Measurements from ENCODE around the gene FABP3. TPM values are rescaled to one million over a fixed set of nuclear protein-coding genes. Genes with fewer than 3 reads are reported as not detected.

Gene FABP3
- total and polyA plus RNA-seq, 2 of the 13 experiments (the other 11 are each of a cell fraction or from before 2014, with no cell fraction given): 0.21 to 0.24 TPM

- TF ChIP-seq, protein P1, sequence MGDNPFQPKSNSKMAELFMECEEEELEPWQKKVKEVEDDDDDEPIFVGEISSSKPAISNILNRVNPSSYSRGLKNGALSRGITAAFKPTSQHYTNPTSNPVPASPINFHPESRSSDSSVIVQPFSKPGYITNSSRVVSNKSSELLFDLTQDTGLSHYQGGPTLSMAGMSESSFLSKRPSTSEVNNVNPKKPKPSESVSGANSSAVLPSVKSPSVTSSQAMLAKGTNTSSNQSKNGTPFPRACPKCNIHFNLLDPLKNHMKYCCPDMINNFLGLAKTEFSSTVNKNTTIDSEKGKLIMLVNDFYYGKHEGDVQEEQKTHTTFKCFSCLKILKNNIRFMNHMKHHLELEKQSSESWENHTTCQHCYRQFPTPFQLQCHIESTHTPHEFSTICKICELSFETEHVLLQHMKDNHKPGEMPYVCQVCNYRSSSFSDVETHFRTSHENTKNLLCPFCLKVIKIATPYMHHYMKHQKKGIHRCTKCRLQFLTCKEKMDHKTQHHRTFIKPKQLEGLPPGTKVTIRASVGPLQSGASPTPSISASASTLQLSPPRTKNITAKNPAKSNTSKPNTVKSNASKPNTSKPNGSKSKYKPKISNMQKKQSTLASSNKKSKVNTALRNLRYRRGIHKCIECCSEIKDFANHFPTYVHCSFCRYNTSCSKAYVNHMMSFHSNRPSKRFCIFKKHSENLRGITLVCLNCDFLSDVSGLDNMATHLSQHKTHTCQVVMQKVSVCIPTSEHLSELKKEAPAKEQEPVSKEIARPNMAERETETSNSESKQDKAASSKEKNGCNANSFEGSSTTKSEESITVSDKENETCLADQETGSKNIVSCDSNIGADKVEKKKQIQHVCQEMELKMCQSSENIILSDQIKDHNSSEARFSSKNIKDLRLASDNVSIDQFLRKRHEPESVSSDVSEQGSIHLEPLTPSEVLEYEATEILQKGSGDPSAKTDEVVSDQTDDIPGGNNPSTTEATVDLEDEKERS (CRISPR knock-in tag; IDR thresholded peaks at IDR 0.05): no peak
Measured at GRCh38 chr1:31397360-31398095, 24.7 kb upstream of the FABP3 start (continued).

DNA sequence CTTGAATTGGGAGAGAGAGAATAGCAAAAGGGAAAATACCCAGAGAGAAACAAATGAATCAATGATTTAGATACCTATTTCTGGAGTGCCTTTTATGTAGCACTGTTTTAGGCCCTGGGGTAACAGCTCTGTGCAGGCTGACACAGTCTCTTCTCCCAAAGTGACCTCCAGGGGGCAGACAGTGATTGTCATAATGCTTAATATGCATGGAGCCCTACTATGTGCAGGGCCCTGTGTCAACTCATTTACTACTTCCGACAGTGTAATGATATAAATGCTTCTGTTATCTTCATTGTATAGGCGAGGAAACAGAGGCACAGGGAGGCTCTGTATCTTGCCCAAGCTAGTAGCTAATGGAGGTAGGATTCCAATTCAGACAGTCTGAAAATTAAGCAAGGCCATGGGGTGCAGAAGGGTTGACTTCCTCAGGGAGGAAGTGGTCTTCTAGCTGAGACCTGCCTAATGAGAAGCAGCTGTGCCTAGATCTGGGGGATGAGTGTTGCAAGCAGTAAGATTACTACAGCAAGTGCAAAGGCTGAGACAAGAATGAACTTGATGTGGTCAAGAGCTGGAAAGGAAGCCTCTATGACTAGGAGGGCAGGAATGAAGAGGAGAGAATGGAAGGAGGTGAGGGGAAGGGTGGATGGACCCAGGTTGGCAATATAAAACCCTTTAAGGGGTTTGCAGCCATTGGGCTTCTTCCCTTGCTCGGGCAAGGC, 23.9 kb upstream of the FABP3 start:
- no peak for ATAC-seq
- ChIA-PET POLR2A (interaction anchor here (0.5 kb wide), 1 partner anchor 56 kb away, joined by 3 read pairs; no protein-coding TSS in a partner anchor), CTCF (ENCODE audit: low intra/inter-chr PET ratio, low total read pairs) (interaction anchor here (5.4 kb wide), 1 partner anchor 26 kb away, joined by 95 read pairs; no protein-coding TSS in a partner anchor)
- FAIRE-seq: no peak
- no peaks in the 10 kb centered on the region for H3K9me3 ChIP-seq (ENCODE audit: low read length)
- in situ Hi-C loops (cut with HindIII; ENCODE audit: extremely low pct_ligation_motif_present, low pct_unique_long_range_greater_than_20kb): loop anchor here (5.0 kb wide), 1 partner anchor 156 kb away; no protein-coding TSS in a partner anchor
- no peak overlapping the region for H2AFZ ChIP-seq (ENCODE audit: low read length)
- no peak overlapping the region for H3K4me3 ChIP-seq (replicated peaks in 1 of 3; ENCODE audit: insufficient read depth in 1 of 3, low read depth in 2 of 3, low read length in 3 of 3)
- WGBS (ENCODE audit: low lambda C conversion rate): 47% methylated on average over 3 of the region's 3 CpGs
- H3K27ac ChIP-seq (ENCODE audit: extremely low read length, insufficient read depth, low read length): no peak overlapping the region
- no peaks in the 10 kb centered on the region for H4K20me1 ChIP-seq (ENCODE audit: insufficient read depth, low read length)
- intact Hi-C loops (cut with micrococcal nuclease; ENCODE audit: unreplicated experiment): no loop called here
- BruUV-seq (replicated peaks): no TSS peak
- H3K4me1 ChIP-seq (ENCODE audit: insufficient read depth, low read length): peaks cover 45% of the 10 kb centered on the region
- no peak for DNase-seq (ENCODE audit: low spot score)
- H3K79me2 ChIP-seq (ENCODE audit: insufficient read depth, low read length): no peaks in the 10 kb centered on the region
- H3K36me3 ChIP-seq (replicated peaks in 1 of 2; ENCODE audit: control insufficient read depth in 1 of 2, insufficient read depth in 2 of 2, low read length in 2 of 2): no peaks in the 10 kb centered on the region
- TF ChIP-seq STAG1 (CRISPR knock-in tag; IDR thresholded peaks at IDR 0.05): peak; percentile 57
- peak; percentile 100 for TF ChIP-seq ZKSCAN1 (IDR thresholded peaks at IDR 0.05; ENCODE audit: low read length)
- TF ChIP-seq SMC3 (IDR thresholded peaks at IDR 0.05; ENCODE audit: low read length): peak; percentile 57
- TF ChIP-seq, protein P2, sequence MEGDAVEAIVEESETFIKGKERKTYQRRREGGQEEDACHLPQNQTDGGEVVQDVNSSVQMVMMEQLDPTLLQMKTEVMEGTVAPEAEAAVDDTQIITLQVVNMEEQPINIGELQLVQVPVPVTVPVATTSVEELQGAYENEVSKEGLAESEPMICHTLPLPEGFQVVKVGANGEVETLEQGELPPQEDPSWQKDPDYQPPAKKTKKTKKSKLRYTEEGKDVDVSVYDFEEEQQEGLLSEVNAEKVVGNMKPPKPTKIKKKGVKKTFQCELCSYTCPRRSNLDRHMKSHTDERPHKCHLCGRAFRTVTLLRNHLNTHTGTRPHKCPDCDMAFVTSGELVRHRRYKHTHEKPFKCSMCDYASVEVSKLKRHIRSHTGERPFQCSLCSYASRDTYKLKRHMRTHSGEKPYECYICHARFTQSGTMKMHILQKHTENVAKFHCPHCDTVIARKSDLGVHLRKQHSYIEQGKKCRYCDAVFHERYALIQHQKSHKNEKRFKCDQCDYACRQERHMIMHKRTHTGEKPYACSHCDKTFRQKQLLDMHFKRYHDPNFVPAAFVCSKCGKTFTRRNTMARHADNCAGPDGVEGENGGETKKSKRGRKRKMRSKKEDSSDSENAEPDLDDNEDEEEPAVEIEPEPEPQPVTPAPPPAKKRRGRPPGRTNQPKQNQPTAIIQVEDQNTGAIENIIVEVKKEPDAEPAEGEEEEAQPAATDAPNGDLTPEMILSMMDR (CRISPR knock-in tag; IDR thresholded peaks at IDR 0.05): peak; percentile 62
- TF ChIP-seq ZMAT5 (CRISPR knock-in tag; IDR thresholded peaks at IDR 0.05; ENCODE audit: borderline replicate concordance, low read depth): no peak
- TF ChIP-seq TEAD3 (CRISPR knock-in tag; optimal IDR thresholded peaks at IDR 0.05; ENCODE audit: borderline replicate concordance): peak; percentile 6
- peaks cover 0 to 2% of the 10 kb centered on the region in 2 experiments; a peak in 1 of 5 replicates for H3K27me3 ChIP-seq (ENCODE audit: control insufficient read depth in 1 of 2, insufficient read depth in 2 of 2, low read length in 2 of 2)
- no peak overlapping the region for H3K9ac ChIP-seq (ENCODE audit: insufficient read depth, low read depth, low read length)
- H3K4me2 ChIP-seq (ENCODE audit: low read depth, low read length): no peak overlapping the region
